Osteoblast (primary cell): ENCODE measurements around the gene FHIT. TPM values are rescaled to one million over a fixed set of nuclear protein-coding genes. Genes with fewer than 3 reads are reported as not detected.

Experiments used
- DNase-seq: peaks from one replicate; pipeline ENCODE4 v3.0.0; 2011; ENCODE audit warnings: low spot score, mixed read lengths; ENCODE audit not compliant: insufficient read length; ENCODE audit errors: missing footprints
- H2AFZ ChIP-seq: 2 replicates; pipeline ENCODE4 v1.6.0; 2011; ENCODE audit warnings: mild to moderate bottlenecking, low read length
- H3K27ac ChIP-seq: 2 replicates; pipeline ENCODE4 v1.5.1; 2011; ENCODE audit warnings: mild to moderate bottlenecking, low read depth, low read length, moderate library complexity
- H3K27me3 ChIP-seq: 2 replicates; pipeline ENCODE4 v1.6.0; 2012; ENCODE audit warnings: mild to moderate bottlenecking, control low read depth, inconsistent platforms, low read length, moderate library complexity; ENCODE audit not compliant: insufficient read depth
- H3K36me3 ChIP-seq: 2 replicates; pipeline ENCODE4 v1.5.1; 2011; ENCODE audit warnings: mild to moderate bottlenecking, low read length, control low read depth, moderate library complexity; ENCODE audit not compliant: insufficient read depth
- H3K4me1 ChIP-seq: 2 replicates; pipeline ENCODE4 v1.5.1; 2011; ENCODE audit warnings: mild to moderate bottlenecking, low read length, control low read depth, moderate library complexity; ENCODE audit not compliant: insufficient read depth
- H3K4me2 ChIP-seq: 2 replicates; pipeline ENCODE4 v1.6.0; 2011; ENCODE audit warnings: mild to moderate bottlenecking, low read length; ENCODE audit not compliant: insufficient read depth
- H3K4me3 ChIP-seq: fragments of 200-600 bp; sonication (generic); 3 replicates; pipeline ENCODE4 v1.5.1; 2012; ENCODE audit warnings: mild to moderate bottlenecking, low read length, inconsistent platforms; ENCODE audit not compliant: insufficient read depth
- H3K79me2 ChIP-seq: 2 replicates; pipeline ENCODE4 v1.6.0; 2012; ENCODE audit warnings: mild to moderate bottlenecking, low read length, control low read depth, inconsistent platforms; ENCODE audit not compliant: insufficient read depth
- H3K9me3 ChIP-seq: 2 replicates; pipeline ENCODE4 v1.5.1; 2011; ENCODE audit warnings: low read depth, low read length, control low read depth
- H4K20me1 ChIP-seq: 2 replicates; pipeline ENCODE4 v1.6.0; 2012; ENCODE audit warnings: mild to moderate bottlenecking, low read length, control low read depth; ENCODE audit not compliant: insufficient read depth
- total RNA-seq: library from RNA; depleted of rRNA; stranded (reverse); fragments of >200 nt; gene quantifications from 2 replicates; pipeline ENCODE4 v1.2.3, GENCODE V29; 2012
- TF ChIP-seq, protein P1 (sequence below): IDR thresholded peaks from 2 replicates; pipeline ENCODE4 v1.5.1; 2011; ENCODE audit warnings: mild to moderate bottlenecking, low read depth, low read length, moderate library complexity; ENCODE audit errors: extremely low read depth

FHIT gene
- total RNA-seq, 1 donor, result 3.3 TPM

GRCh38 chr3:59939826-59940426, 1311.3 kb downstream of the FHIT start:
- no peaks in the 10 kb centered on the region for H3K9me3 ChIP-seq
- no peak overlapping the region for H3K4me3 ChIP-seq
- no peak overlapping the region for H3K4me2 ChIP-seq
- no peaks in the 10 kb centered on the region for H3K79me2 ChIP-seq
- no peak for DNase-seq
- TF ChIP-seq, protein P1, sequence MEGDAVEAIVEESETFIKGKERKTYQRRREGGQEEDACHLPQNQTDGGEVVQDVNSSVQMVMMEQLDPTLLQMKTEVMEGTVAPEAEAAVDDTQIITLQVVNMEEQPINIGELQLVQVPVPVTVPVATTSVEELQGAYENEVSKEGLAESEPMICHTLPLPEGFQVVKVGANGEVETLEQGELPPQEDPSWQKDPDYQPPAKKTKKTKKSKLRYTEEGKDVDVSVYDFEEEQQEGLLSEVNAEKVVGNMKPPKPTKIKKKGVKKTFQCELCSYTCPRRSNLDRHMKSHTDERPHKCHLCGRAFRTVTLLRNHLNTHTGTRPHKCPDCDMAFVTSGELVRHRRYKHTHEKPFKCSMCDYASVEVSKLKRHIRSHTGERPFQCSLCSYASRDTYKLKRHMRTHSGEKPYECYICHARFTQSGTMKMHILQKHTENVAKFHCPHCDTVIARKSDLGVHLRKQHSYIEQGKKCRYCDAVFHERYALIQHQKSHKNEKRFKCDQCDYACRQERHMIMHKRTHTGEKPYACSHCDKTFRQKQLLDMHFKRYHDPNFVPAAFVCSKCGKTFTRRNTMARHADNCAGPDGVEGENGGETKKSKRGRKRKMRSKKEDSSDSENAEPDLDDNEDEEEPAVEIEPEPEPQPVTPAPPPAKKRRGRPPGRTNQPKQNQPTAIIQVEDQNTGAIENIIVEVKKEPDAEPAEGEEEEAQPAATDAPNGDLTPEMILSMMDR, result no peak
- no peaks in the 10 kb centered on the region for H4K20me1 ChIP-seq
- no peaks in the 10 kb centered on the region for H3K36me3 ChIP-seq
- H3K27me3 ChIP-seq, result no peaks in the 10 kb centered on the region
- no peaks in the 10 kb centered on the region for H3K4me1 ChIP-seq
- no peak overlapping the region for H2AFZ ChIP-seq
- H3K27ac ChIP-seq, result no peak overlapping the region

GRCh38 chr3:59938828-59939227, 1312.4 kb downstream of the FHIT start:
- Histone ChIP-seq H4K20me1 (no peaks in the 10 kb centered on the region), H3K4me1 (no peaks in the 10 kb centered on the region), H3K79me2 (no peaks in the 10 kb centered on the region), H3K36me3 (no peaks in the 10 kb centered on the region), H3K4me3 (no peak overlapping the region), H3K27ac (no peak overlapping the region), H3K9me3 (no peaks in the 10 kb centered on the region), H2AFZ (no peak overlapping the region), H3K4me2 (no peak overlapping the region), H3K27me3 (no peaks in the 10 kb centered on the region)
- no peak for DNase-seq
- TF ChIP-seq, protein P1, result no peak

DNA sequence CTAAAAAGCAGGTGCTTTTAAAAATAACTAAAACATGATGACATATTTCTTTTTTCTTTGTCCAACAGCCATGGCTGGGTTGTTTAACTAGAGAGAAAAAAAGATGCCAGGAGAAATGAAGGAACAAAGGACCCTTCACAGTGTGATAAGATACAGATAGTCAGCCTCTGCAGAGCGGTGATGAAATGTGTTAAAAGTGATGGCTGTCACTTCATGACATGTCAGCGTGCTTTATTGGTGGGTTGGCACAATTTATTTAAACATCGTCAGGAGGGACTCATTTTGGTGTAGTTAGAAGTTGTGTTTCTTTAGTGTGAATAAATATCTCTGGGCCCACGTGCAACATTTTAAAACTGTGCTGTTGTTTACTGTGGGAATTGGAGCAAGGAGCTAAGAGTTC, 1314.1 kb downstream of the FHIT start:
- no peaks in the 10 kb centered on the region for H3K4me1 ChIP-seq
- H4K20me1 ChIP-seq, result no peaks in the 10 kb centered on the region
- H3K79me2 ChIP-seq, result no peaks in the 10 kb centered on the region
- no peak overlapping the region for H3K27ac ChIP-seq
- no peaks in the 10 kb centered on the region for H3K36me3 ChIP-seq
- H3K4me3 ChIP-seq, result no peak overlapping the region
- no peak for DNase-seq
- TF ChIP-seq, protein P1, result no peak
- no peaks in the 10 kb centered on the region for H3K9me3 ChIP-seq
- no peak overlapping the region for H2AFZ ChIP-seq
- no peaks in the 10 kb centered on the region for H3K27me3 ChIP-seq
- no peak overlapping the region for H3K4me2 ChIP-seq

DNA sequence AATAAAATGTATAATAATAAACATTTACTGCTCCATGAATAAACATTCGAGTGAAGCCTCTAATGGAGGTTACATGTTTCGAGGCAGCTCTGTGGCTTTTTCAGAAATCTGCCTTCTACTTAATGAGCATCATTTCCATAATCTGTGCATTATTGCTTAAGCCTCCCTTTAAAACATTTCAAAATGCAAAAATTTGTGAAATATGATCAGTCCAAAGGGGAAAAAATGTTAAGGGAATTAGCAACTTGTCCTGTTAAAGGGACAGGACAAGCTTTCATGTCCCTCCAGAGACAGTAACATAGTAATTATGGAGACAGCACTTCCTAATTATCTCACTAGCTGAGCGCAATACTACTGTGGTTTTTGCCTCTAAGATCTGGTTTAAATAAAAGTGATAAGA, 1314.8 kb downstream of the FHIT start:
- Histone ChIP-seq H3K27ac (no peak overlapping the region), H3K36me3 (no peaks in the 10 kb centered on the region), H3K27me3 (no peaks in the 10 kb centered on the region), H3K4me1 (no peaks in the 10 kb centered on the region), H3K4me2 (no peak overlapping the region), H3K79me2 (no peaks in the 10 kb centered on the region), H3K9me3 (no peaks in the 10 kb centered on the region), H4K20me1 (no peaks in the 10 kb centered on the region), H2AFZ (no peak overlapping the region), H3K4me3 (no peak overlapping the region)
- DNase-seq, result no peak
- TF ChIP-seq, protein P1, result no peak
